Measurements from ENCODE around the gene CLDN11. TPM values are rescaled to one million over a fixed set of nuclear protein-coding genes. Genes with fewer than 3 reads are reported as not detected.

Gene CLDN11
- total and polyA plus RNA-seq, 5 experiments from 2014 or later = 0.19 TPM; not detected in 4

- Mint-ChIP-seq H3K27me3 (peaks cover 8 to 36% (median 24%) of the 10 kb centered on the region in 5 donors), H3K27ac (no peak overlapping the region), H3K9me3 (no peaks in the 10 kb centered on the region), H3K4me1 (no peaks in the 10 kb centered on the region), H3K4me3 (no peak overlapping the region), H3K36me3 (no peaks in the 10 kb centered on the region)
- ATAC-seq (no peak), DNase-seq (no peak)
- POLR2A ChIA-PET = no interaction called here
These were observed 47.3 kb downstream of the CLDN11 start for GRCh38 chr3:170465955-170466354.

DNA sequence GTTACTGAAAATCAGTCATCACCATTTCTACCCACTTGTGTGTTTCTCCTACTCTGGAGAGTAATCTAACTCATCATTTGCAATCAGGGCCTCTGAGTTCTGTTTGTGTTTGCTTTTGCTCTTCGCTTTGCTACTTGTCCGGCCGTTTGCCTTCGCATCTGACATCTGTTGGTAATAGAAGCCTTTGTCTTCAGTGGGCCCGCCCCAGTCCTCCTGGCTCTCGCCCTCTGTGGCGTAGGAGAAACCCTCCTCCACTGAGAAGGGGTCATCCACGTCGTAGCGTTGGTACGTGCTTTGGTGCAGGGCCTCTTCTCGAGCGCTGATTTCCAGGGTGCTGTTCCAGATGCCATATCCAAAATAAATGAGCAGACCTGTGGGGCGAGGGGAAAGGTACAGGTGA lies 48.3 kb downstream of the CLDN11 start:
- H3K4me1 Mint-ChIP-seq = no peaks in the 10 kb centered on the region
- ATAC-seq (no peak), DNase-seq (no peak)
- H3K36me3 Mint-ChIP-seq = no peaks in the 10 kb centered on the region
- no peaks in the 10 kb centered on the region for H3K9me3 Mint-ChIP-seq
- H3K27me3 Mint-ChIP-seq = peaks cover 7 to 41% (median 23%) of the 10 kb centered on the region in 5 donors
- no peak overlapping the region for H3K4me3 Mint-ChIP-seq
- no peak overlapping the region for H3K27ac Mint-ChIP-seq
- POLR2A ChIA-PET = no interaction called here

DNA sequence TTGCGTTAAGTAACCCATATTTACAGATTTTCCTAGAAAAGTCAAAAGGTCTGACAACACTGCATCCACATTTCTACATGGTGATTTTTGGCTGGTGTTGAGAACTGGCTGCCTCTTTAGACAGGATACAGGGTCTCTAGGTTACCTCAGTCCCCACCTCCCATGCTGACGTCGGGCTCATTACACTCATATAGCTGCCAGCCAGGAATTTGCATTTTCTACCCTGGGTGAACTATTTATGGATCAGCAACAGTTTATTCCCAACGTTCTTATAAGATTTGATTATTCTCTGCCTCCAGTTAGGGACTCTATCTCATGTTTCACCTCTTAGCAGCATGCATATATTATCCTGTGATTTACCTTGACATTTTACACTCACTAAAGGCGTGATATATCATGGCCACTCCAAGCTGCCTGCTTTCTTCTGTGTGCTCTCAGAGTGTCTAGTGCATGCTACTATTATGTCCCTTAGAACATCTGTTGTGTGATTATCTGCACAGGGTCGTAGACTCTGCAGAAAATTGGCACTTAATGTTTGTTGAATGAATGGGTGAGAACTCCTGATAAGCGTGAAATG lies 49.0 kb downstream of the CLDN11 start:
- POLR2A ChIA-PET = no interaction called here
- H3K4me3 Mint-ChIP-seq = no peak overlapping the region
- peaks cover 5 to 39% (median 21%) of the 10 kb centered on the region in 5 donors for H3K27me3 Mint-ChIP-seq

GRCh38 chr3:170469151-170470062 lies 50.7 kb downstream of the CLDN11 start:
- DNase-seq (no peak), ATAC-seq (no peak)

More for the DNA sequence above, 49.0 kb downstream of the CLDN11 start:
- Mint-ChIP-seq H3K27ac (no peak overlapping the region), H3K36me3 (no peaks in the 10 kb centered on the region), H3K4me1 (no peaks in the 10 kb centered on the region), H3K9me3 (no peaks in the 10 kb centered on the region)
- ATAC-seq (no peak), DNase-seq (no peak)

DNA sequence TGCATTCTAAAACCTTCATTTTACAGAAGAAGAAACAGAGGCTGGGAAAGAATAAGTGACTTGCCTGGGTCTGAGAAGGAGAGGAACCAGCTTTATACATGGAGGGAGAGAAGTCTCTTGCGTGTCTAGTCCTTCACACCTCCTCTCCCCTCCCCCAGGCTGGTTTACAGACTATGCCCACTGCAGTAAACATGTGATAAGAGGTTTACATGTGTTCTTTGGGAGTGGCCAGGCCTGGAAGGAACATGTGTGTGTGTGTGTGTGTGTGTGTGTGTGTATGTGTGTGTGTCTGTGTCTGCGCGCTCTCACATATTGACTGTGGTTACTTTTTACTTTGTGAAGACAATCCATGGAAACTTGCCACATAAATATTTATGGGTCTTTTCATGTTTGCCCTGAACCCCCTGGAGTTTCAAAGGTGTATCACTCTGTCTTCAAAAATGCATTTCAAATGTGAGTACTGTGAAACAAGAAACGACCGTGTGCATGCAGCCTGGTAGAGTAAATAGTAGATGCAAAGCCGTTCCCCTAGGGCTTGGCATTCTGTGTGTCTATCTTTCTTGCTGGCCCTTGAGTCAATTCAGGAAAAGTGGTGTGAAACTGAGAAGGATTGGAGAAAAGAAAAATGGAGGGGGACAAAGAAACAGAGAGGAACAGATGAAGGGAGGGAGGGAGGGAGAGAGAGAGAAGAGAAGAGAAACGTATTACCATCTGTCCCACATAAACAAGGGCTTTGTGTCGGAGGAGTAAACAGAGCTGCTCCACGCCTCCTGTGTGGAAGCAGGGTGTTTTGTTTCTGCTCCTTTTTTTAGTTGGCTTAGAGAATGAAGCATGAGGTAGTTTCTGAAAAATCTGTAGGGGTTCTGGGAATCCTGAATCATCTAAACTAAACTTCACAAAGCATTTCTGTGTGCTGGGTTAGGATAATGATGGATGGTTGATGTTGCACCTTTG lies 51.7 kb downstream of the CLDN11 start:
- Mint-ChIP-seq H3K27me3 (peaks cover 7 to 42% (median 26%) of the 10 kb centered on the region in 5 donors), H3K9me3 (no peaks in the 10 kb centered on the region), H3K4me1 (no peaks in the 10 kb centered on the region), H3K27ac (no peak overlapping the region), H3K4me3 (no peak overlapping the region), H3K36me3 (no peaks in the 10 kb centered on the region)
- POLR2A ChIA-PET = no interaction called here
- ATAC-seq = no peak
- DNase-seq = no peak

More at GRCh38 chr3:170469151-170470062, 50.7 kb downstream of the CLDN11 start:
- Mint-ChIP-seq H3K27ac (no peak overlapping the region), H3K4me1 (no peaks in the 10 kb centered on the region), H3K9me3 (no peaks in the 10 kb centered on the region), H3K27me3 (peaks cover 7 to 36% (median 26%) of the 10 kb centered on the region in 5 donors), H3K36me3 (no peaks in the 10 kb centered on the region), H3K4me3 (no peak overlapping the region)
- POLR2A ChIA-PET = no interaction called here

DNA sequence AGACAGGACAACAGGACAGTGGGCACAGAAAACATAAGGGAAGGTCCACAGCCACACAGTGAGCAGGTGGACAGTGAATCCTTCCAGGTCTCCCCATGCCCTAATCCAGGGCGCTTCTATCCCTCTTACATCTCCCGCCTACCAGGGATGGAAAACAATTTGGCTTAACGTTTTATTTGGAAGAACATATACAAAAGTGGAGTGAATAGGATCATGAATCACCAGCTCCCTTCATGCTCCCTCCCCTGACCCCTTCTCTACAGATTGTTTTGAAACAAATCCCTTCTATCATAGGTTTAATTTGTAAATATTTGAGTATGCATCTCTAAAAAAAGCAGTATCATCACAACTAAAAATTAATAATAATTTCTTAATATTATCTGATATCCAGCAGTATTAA lies 52.5 kb downstream of the CLDN11 start:
- no peaks in the 10 kb centered on the region for H3K9me3 Mint-ChIP-seq
- H3K36me3 Mint-ChIP-seq = no peaks in the 10 kb centered on the region
- ATAC-seq = no peak
- no peak for DNase-seq
- no peak overlapping the region for H3K27ac Mint-ChIP-seq
- POLR2A ChIA-PET = no interaction called here
- no peak overlapping the region for H3K4me3 Mint-ChIP-seq
- H3K27me3 Mint-ChIP-seq = peaks cover 7 to 42% (median 26%) of the 10 kb centered on the region in 5 donors
- no peaks in the 10 kb centered on the region for H3K4me1 Mint-ChIP-seq

DNA sequence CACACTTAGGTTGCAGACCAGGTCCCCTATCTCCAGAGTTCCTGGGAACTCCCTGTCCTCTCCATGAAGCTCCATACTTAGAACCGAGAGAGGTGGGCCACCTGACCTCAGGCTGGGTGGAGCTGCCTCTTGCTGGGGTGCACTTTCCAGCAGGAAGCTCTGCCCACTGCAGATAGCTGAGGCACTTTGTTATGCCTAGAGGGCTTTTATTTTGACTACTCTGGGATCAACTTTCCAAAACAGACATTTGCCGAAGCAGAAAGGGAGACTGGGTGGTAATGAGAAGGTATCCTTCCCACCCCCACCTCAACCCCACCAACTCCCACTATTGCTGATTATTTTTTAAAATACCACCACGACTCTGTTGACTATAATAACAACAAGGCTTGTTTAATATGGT lies 54.7 kb downstream of the CLDN11 start:
- DNase-seq (no peak), ATAC-seq (no peak)
- no peak overlapping the region for H3K4me3 Mint-ChIP-seq
- POLR2A ChIA-PET = no interaction called here
- no peak overlapping the region for H3K27ac Mint-ChIP-seq
- H3K27me3 Mint-ChIP-seq = peaks cover 8 to 42% (median 25%) of the 10 kb centered on the region in 5 donors
- H3K36me3 Mint-ChIP-seq = no peaks in the 10 kb centered on the region
- no peaks in the 10 kb centered on the region for H3K9me3 Mint-ChIP-seq
- H3K4me1 Mint-ChIP-seq = no peaks in the 10 kb centered on the region

DNA sequence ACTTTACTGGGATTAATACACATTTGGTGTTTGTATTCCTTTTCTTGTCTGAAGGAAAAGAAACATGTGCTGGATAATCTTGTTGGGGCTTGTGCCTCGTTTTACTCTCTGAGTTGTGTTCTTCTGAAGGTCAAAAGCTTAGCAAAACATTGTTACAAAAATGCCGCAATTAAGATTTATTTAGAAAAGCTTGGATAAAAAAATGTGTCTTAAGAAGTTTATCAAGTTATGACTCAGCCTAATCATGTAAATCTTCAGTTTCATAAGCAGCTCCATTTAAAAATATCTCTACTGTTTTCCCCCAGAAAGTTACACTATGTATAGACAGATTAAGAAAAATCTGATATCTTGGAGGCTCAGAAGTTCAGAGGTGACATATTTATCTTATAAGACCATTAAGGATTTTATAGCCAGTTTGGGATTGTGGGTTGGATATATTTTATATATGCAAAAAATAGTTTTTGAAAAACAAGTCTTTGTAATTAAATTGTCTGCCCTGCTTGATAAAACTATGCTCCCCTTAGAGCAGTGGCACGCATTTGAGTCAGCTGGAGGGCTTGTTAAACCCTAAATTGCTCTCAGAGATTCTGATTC lies 56.5 kb downstream of the CLDN11 start:
- DNase-seq = no peak
- POLR2A ChIA-PET = no interaction called here
- H3K4me1 Mint-ChIP-seq = no peaks in the 10 kb centered on the region
- no peaks in the 10 kb centered on the region for H3K9me3 Mint-ChIP-seq
- peaks cover 4 to 39% (median 23%) of the 10 kb centered on the region in 5 donors for H3K27me3 Mint-ChIP-seq
- H3K27ac Mint-ChIP-seq = no peak overlapping the region
- H3K4me3 Mint-ChIP-seq = no peak overlapping the region
- no peak for ATAC-seq
- no peaks in the 10 kb centered on the region for H3K36me3 Mint-ChIP-seq

DNA sequence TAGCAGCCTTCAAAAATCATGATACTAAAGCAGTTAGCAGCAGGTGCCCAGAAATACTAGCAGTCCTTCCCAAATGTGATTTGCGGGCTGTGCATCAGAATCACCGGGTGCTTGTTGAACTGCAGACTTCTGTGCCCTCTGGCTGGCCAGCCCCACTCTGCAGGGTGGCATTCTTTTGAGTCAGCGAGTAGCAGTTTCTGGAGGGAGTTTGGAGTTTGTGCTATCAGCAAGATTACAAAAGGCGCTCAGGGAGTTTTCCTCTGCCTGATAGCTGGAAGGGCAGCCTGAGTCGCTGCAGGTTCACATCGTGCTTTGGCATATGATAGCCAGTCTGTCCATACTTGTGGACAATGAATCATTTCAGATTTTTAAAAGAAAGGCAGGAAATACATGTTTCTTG lies 57.6 kb downstream of the CLDN11 start:
- no peak for ATAC-seq
- H3K4me1 Mint-ChIP-seq = no peaks in the 10 kb centered on the region
- POLR2A ChIA-PET = no interaction called here
- no peaks in the 10 kb centered on the region for H3K36me3 Mint-ChIP-seq
- no peak overlapping the region for H3K27ac Mint-ChIP-seq
- H3K27me3 Mint-ChIP-seq = peaks cover 4 to 28% (median 14%) of the 10 kb centered on the region in 5 donors
- H3K9me3 Mint-ChIP-seq = no peaks in the 10 kb centered on the region
- no peak overlapping the region for H3K4me3 Mint-ChIP-seq
- DNase-seq = no peak

DNA sequence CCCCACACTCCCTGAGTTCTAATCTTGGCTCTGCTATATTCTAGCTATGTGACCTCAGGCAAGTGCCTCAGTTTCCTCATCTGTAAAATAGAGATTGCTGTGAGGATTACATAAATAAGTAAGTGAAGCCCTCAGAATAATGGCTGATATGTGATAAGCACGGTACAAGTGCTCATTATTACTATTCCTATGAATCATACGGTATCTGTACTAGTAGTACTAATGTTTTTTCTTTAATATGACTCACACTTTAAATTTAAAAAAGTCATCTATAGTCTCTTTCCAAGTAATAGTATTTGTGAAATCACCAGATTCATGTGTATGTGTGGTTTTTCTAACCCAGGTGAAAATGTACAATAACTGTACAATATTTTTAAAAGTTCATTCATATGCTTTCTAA lies 58.7 kb downstream of the CLDN11 start:
- peaks cover 3 to 19% (median 13%) of the 10 kb centered on the region in 5 donors for H3K27me3 Mint-ChIP-seq
- H3K4me3 Mint-ChIP-seq = no peak overlapping the region
- ATAC-seq (no peak), DNase-seq (no peak)
- POLR2A ChIA-PET = no interaction called here
- H3K36me3 Mint-ChIP-seq = no peaks in the 10 kb centered on the region
- no peaks in the 10 kb centered on the region for H3K4me1 Mint-ChIP-seq
- no peak overlapping the region for H3K27ac Mint-ChIP-seq
- H3K9me3 Mint-ChIP-seq = no peaks in the 10 kb centered on the region

DNA sequence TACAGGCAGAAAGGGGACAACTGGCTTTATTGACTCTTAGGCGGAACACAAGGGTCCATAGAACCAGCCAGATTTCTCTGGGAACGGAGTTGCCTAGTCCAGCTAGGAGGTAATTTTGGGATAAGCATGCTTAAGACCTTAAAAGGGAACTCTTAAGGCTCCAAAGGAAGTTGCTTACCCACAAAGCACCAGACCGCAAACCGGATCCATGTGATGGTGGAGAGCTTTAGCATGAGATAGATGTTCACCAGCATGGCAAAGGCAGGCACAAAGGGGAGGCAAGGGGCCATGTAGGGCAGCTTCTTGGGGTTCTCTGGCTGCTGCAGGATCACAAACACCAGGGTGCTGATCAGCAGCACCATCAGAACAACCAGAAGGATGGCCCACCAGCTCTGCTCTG lies 61.4 kb downstream of the CLDN11 start:
- H3K27ac Mint-ChIP-seq = no peak overlapping the region
- POLR2A ChIA-PET = no interaction called here
- no peaks in the 10 kb centered on the region for H3K9me3 Mint-ChIP-seq

GRCh38 chr3:170482199-170482598 lies 63.5 kb downstream of the CLDN11 start:
- Mint-ChIP-seq H3K27me3 (peaks cover 3 to 13% (median 8%) of the 10 kb centered on the region in 5 donors), H3K4me1 (no peaks in the 10 kb centered on the region), H3K27ac (no peak overlapping the region), H3K4me3 (no peak overlapping the region), H3K36me3 (no peaks in the 10 kb centered on the region), H3K9me3 (no peaks in the 10 kb centered on the region)
- DNase-seq (no peak), ATAC-seq (no peak)
- POLR2A ChIA-PET = no interaction called here

More for the DNA sequence above, 61.4 kb downstream of the CLDN11 start:
- no peaks in the 10 kb centered on the region for H3K4me1 Mint-ChIP-seq
- H3K27me3 Mint-ChIP-seq = peaks cover 0 to 9% (median 2%) of the 10 kb centered on the region in 5 donors
- no peak overlapping the region for H3K4me3 Mint-ChIP-seq
- ATAC-seq (no peak), DNase-seq (no peak)
- no peaks in the 10 kb centered on the region for H3K36me3 Mint-ChIP-seq

Measured in naive thymus-derived CD8-positive, alpha-beta T cell (primary cell).